ENCODE measurements around the gene CASS4.

GRCh38 chr20:56449459-56449858, 37.4 kb downstream of the CASS4 start:
- TF ChIP-seq, protein P1, sequence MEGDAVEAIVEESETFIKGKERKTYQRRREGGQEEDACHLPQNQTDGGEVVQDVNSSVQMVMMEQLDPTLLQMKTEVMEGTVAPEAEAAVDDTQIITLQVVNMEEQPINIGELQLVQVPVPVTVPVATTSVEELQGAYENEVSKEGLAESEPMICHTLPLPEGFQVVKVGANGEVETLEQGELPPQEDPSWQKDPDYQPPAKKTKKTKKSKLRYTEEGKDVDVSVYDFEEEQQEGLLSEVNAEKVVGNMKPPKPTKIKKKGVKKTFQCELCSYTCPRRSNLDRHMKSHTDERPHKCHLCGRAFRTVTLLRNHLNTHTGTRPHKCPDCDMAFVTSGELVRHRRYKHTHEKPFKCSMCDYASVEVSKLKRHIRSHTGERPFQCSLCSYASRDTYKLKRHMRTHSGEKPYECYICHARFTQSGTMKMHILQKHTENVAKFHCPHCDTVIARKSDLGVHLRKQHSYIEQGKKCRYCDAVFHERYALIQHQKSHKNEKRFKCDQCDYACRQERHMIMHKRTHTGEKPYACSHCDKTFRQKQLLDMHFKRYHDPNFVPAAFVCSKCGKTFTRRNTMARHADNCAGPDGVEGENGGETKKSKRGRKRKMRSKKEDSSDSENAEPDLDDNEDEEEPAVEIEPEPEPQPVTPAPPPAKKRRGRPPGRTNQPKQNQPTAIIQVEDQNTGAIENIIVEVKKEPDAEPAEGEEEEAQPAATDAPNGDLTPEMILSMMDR (optimal IDR thresholded peaks at IDR 0.05 in 1 of 3, IDR thresholded peaks at IDR 0.05 in 1 of 3, conservative IDR thresholded peaks at IDR 0.05 in 1 of 3; ENCODE audit: extremely low read depth in 1 of 3, insufficient read depth in 2 of 3, low read length in 3 of 3), result no peak
- TF ChIP-seq EZH2 (IDR thresholded peaks at IDR 0.05; ENCODE audit: low read length), result no peak

Measured in keratinocyte (primary cell).